ENCODE data around the gene STK25. TPM values are rescaled to one million over a fixed set of nuclear protein-coding genes. Genes with fewer than 3 reads are reported as not detected.

Gene STK25
- total RNA-seq, 1 experiment from 2014 or later: 201 TPM

DNA sequence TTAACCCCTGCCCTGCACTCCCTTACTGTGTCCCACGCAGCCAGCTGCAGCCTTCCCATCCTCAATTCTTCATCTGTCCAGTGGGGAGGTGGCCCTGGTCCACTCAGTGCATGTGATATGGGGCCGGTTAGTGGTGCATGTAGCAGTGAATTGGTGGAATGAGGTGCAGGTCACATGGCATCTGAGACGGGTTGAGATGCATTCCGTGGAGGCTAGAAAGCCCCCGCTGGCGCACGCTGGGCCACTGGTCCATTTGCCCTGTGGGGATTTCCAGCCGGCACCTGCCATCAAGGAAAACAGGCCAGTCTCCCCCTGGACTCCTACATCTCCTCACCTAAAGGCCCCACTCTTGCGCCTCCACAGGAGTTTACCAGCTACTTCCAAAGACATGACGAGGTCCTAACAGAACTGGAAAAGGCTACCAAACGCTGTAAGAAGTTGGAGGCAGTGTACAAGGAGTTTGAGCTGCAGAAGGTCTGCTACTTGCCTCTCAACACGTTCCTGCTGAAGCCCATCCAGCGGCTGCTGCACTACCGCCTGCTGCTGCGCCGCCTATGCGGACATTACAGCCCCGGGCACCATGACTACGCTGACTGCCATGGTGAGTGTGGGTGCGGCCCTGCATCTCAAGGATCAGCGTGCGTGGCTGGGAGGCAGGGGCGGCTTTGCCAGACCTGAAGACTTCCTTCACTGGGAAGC, 40.5 kb downstream of the STK25 start:
- H3K4me2 ChIP-seq: no peak overlapping the region
- no peak overlapping the region for H3K4me3 ChIP-seq
- CTCF ChIA-PET: no interaction called here
- POLR2A ChIA-PET (ENCODE audit: unreplicated experiment): no interaction called here
- DNase-seq: no peak
- no peak overlapping the region for H3K27ac ChIP-seq
- H3K79me2 ChIP-seq (ENCODE audit: low read depth): no peaks in the 10 kb centered on the region
- BruUV-seq (replicated peaks): no TSS peak
- H3K4me1 ChIP-seq (replicated peaks; ENCODE audit: insufficient read depth): no peaks in the 10 kb centered on the region
- H3K9me2 ChIP-seq (ENCODE audit: insufficient read depth): no peaks in the 10 kb centered on the region
- no peaks in the 10 kb centered on the region for H3K36me3 ChIP-seq (ENCODE audit: low read depth)
- no peaks in the 10 kb centered on the region for H3K27me3 ChIP-seq (ENCODE audit: insufficient read depth, low read depth)
- no peaks in the 10 kb centered on the region for H3F3A ChIP-seq (ENCODE audit: insufficient read depth, low read depth)
- intact Hi-C loops (cut with micrococcal nuclease; ENCODE audit: unreplicated experiment): no loop called here
- H3K9me3 ChIP-seq (ENCODE audit: insufficient read depth, low read depth): no peaks in the 10 kb centered on the region
- no peak for TF ChIP-seq EZH2 (IDR thresholded peaks at IDR 0.05; ENCODE audit: low read depth)
- TF ChIP-seq, protein P1, sequence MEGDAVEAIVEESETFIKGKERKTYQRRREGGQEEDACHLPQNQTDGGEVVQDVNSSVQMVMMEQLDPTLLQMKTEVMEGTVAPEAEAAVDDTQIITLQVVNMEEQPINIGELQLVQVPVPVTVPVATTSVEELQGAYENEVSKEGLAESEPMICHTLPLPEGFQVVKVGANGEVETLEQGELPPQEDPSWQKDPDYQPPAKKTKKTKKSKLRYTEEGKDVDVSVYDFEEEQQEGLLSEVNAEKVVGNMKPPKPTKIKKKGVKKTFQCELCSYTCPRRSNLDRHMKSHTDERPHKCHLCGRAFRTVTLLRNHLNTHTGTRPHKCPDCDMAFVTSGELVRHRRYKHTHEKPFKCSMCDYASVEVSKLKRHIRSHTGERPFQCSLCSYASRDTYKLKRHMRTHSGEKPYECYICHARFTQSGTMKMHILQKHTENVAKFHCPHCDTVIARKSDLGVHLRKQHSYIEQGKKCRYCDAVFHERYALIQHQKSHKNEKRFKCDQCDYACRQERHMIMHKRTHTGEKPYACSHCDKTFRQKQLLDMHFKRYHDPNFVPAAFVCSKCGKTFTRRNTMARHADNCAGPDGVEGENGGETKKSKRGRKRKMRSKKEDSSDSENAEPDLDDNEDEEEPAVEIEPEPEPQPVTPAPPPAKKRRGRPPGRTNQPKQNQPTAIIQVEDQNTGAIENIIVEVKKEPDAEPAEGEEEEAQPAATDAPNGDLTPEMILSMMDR (conservative IDR thresholded peaks at IDR 0.05): no peak
- H4K20me1 ChIP-seq (ENCODE audit: insufficient read depth): no peaks in the 10 kb centered on the region
- no peak overlapping the region for H2AFZ ChIP-seq

- no peaks in the 10 kb centered on the region; the same call in 1 of the 2 replicates for H4K20me1 ChIP-seq (ENCODE audit: insufficient read depth)
- no peaks in the 10 kb centered on the region for H3K27me3 ChIP-seq (ENCODE audit: insufficient read depth, low read depth)
- CTCF ChIA-PET: no interaction called here
- H3K4me1 ChIP-seq (replicated peaks; ENCODE audit: insufficient read depth): no peaks in the 10 kb centered on the region
- H3F3A ChIP-seq (ENCODE audit: insufficient read depth, low read depth): no peaks in the 10 kb centered on the region
- H2AFZ ChIP-seq: no peak overlapping the region
- no peaks in the 10 kb centered on the region for H3K36me3 ChIP-seq (ENCODE audit: low read depth)
- no peak for DNase-seq
- POLR2A ChIA-PET (ENCODE audit: unreplicated experiment): interaction anchor here (0.5 kb wide), 1 partner anchor 20 kb away, joined by 4 read pairs; no protein-coding TSS in a partner anchor
- intact Hi-C loops (cut with micrococcal nuclease; ENCODE audit: unreplicated experiment): no loop called here
- no peaks in the 10 kb centered on the region for H3K79me2 ChIP-seq (ENCODE audit: low read depth)
- H3K4me3 ChIP-seq: no peak overlapping the region
- no peak overlapping the region for H3K27ac ChIP-seq
- no peak for TF ChIP-seq EZH2 (IDR thresholded peaks at IDR 0.05; ENCODE audit: low read depth)
- TF ChIP-seq, protein P1 (conservative IDR thresholded peaks at IDR 0.05): no peak
- H3K9me3 ChIP-seq (ENCODE audit: insufficient read depth, low read depth): no peaks in the 10 kb centered on the region
- BruUV-seq (replicated peaks): no TSS peak
- no peaks in the 10 kb centered on the region for H3K9me2 ChIP-seq (ENCODE audit: insufficient read depth)
- H3K4me2 ChIP-seq: no peak overlapping the region
These were observed 42.2 kb downstream of the STK25 start for GRCh38 chr2:241466230-241466629.

DNA sequence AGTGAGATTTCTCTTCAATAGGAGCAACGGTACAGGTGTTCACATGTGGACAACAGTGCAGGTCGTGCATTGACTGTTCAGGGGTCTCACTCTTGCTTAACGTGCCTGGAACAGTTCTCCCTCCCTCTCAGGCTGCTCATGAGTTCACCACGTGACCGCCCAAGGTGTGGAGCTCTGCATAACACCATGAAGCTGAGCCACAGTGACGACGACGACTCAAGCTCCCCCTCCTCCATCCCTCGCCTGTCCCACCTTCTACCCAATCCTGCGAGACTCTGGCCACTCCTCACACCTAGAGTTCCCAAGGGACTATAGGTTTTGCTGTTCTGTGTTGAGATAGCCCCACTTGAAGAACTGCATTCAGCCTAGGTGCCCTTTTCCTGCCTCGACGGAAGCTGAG, 42.8 kb downstream of the STK25 start:
- TF ChIP-seq EZH2 (IDR thresholded peaks at IDR 0.05; ENCODE audit: low read depth): no peak
- DNase-seq: no peak
- intact Hi-C loops (cut with micrococcal nuclease; ENCODE audit: unreplicated experiment): no loop called here
- Histone ChIP-seq H4K20me1 (ENCODE audit: insufficient read depth) (no peaks in the 10 kb centered on the region; the same call in 1 of the 2 replicates), H3K36me3 (ENCODE audit: low read depth) (no peaks in the 10 kb centered on the region), H3K27ac (no peak overlapping the region), H3K4me1 (replicated peaks; ENCODE audit: insufficient read depth) (no peaks in the 10 kb centered on the region), H2AFZ (no peak overlapping the region), H3K27me3 (ENCODE audit: insufficient read depth, low read depth) (no peaks in the 10 kb centered on the region), H3K4me3 (no peak overlapping the region), H3K9me3 (ENCODE audit: insufficient read depth, low read depth) (no peaks in the 10 kb centered on the region), H3K9me2 (ENCODE audit: insufficient read depth) (no peaks in the 10 kb centered on the region), H3F3A (ENCODE audit: insufficient read depth, low read depth) (no peaks in the 10 kb centered on the region), H3K79me2 (ENCODE audit: low read depth) (no peaks in the 10 kb centered on the region), H3K4me2 (no peak overlapping the region)
- POLR2A ChIA-PET (ENCODE audit: unreplicated experiment): no interaction called here
- BruUV-seq (replicated peaks): no TSS peak
- CTCF ChIA-PET: no interaction called here
